ENCODE data around the gene GPR12.

Gene GPR12

GRCh38 chr13:26721251-26722121, 39.1 kb downstream of the GPR12 start:
- Mint-ChIP-seq H3K36me3 (no peaks in the 10 kb centered on the region), H3K4me1 (peaks cover 22% of the 10 kb centered on the region), H3K27me3 (no peaks in the 10 kb centered on the region), H3K4me3 (peak overlapping the region; percentile 59), H3K9me3 (no peaks in the 10 kb centered on the region), H3K27ac (peak overlapping the region; percentile 40)
- peak; percentile 64 for ATAC-seq

- Mint-ChIP-seq H3K9me3 (no peaks in the 10 kb centered on the region), H3K27ac (no peak overlapping the region), H3K27me3 (no peaks in the 10 kb centered on the region), H3K4me1 (peaks cover 22% of the 10 kb centered on the region), H3K4me3 (no peak overlapping the region), H3K36me3 (no peaks in the 10 kb centered on the region)
- no peak for ATAC-seq
These were observed 41.1 kb downstream of the GPR12 start for GRCh38 chr13:26719356-26719945.

- Mint-ChIP-seq H3K27ac (no peak overlapping the region), H3K4me1 (peaks cover 22% of the 10 kb centered on the region), H3K4me3 (no peak overlapping the region), H3K36me3 (no peaks in the 10 kb centered on the region), H3K27me3 (no peaks in the 10 kb centered on the region), H3K9me3 (no peaks in the 10 kb centered on the region)
- ATAC-seq, result no peak
These were observed 41.7 kb downstream of the GPR12 start for GRCh38 chr13:26718872-26719271.

- H3K9me3 Mint-ChIP-seq, result no peaks in the 10 kb centered on the region
- H3K36me3 Mint-ChIP-seq, result no peaks in the 10 kb centered on the region
- no peaks in the 10 kb centered on the region for H3K27me3 Mint-ChIP-seq
- peaks cover 22% of the 10 kb centered on the region for H3K4me1 Mint-ChIP-seq
- H3K27ac Mint-ChIP-seq, result no peak overlapping the region
- no peak overlapping the region for H3K4me3 Mint-ChIP-seq
- no peak for ATAC-seq
These were observed 42.4 kb downstream of the GPR12 start for GRCh38 chr13:26718146-26718545.

GRCh38 chr13:26716984-26717383, 43.6 kb downstream of the GPR12 start:
- no peaks in the 10 kb centered on the region for H3K36me3 Mint-ChIP-seq
- no peaks in the 10 kb centered on the region for H3K27me3 Mint-ChIP-seq

GRCh38 chr13:26713341-26713740, 47.2 kb downstream of the GPR12 start:
- Mint-ChIP-seq H3K27me3 (peaks cover 14% of the 10 kb centered on the region), H3K4me3 (no peak overlapping the region), H3K27ac (no peak overlapping the region), H3K4me1 (no peaks in the 10 kb centered on the region), H3K36me3 (no peaks in the 10 kb centered on the region), H3K9me3 (peaks cover 6% of the 10 kb centered on the region)
- ATAC-seq, result no peak

More at GRCh38 chr13:26716984-26717383, 43.6 kb downstream of the GPR12 start:
- no peak overlapping the region for H3K4me3 Mint-ChIP-seq
- ATAC-seq, result no peak
- H3K9me3 Mint-ChIP-seq, result peaks cover 6% of the 10 kb centered on the region
- H3K27ac Mint-ChIP-seq, result no peak overlapping the region
- peaks cover 16% of the 10 kb centered on the region for H3K4me1 Mint-ChIP-seq

GRCh38 chr13:26711211-26711610, 49.4 kb downstream of the GPR12 start:
- no peak overlapping the region for H3K27ac Mint-ChIP-seq
- ATAC-seq, result no peak
- no peaks in the 10 kb centered on the region for H3K36me3 Mint-ChIP-seq
- H3K9me3 Mint-ChIP-seq, result peaks cover 6% of the 10 kb centered on the region
- H3K4me1 Mint-ChIP-seq, result no peaks in the 10 kb centered on the region
- peaks cover 14% of the 10 kb centered on the region for H3K27me3 Mint-ChIP-seq
- no peak overlapping the region for H3K4me3 Mint-ChIP-seq

GRCh38 chr13:26710166-26710565, 50.4 kb downstream of the GPR12 start:
- no peak for ATAC-seq
- Mint-ChIP-seq H3K4me1 (no peaks in the 10 kb centered on the region), H3K36me3 (no peaks in the 10 kb centered on the region), H3K4me3 (no peak overlapping the region), H3K9me3 (peaks cover 6% of the 10 kb centered on the region), H3K27me3 (peaks cover 21% of the 10 kb centered on the region), H3K27ac (no peak overlapping the region)

- ATAC-seq, result no peak
- Mint-ChIP-seq H3K4me3 (no peak overlapping the region), H3K4me1 (no peaks in the 10 kb centered on the region), H3K9me3 (peaks cover 6% of the 10 kb centered on the region), H3K27me3 (peaks cover 21% of the 10 kb centered on the region), H3K27ac (no peak overlapping the region), H3K36me3 (no peaks in the 10 kb centered on the region)
These were observed 51.1 kb downstream of the GPR12 start for GRCh38 chr13:26709461-26709860.

- peaks cover 5% of the 10 kb centered on the region for H3K9me3 Mint-ChIP-seq
- H3K27ac Mint-ChIP-seq, result no peak overlapping the region
- H3K36me3 Mint-ChIP-seq, result no peaks in the 10 kb centered on the region
- peak; percentile 7 for ATAC-seq
- H3K4me3 Mint-ChIP-seq, result no peak overlapping the region
- no peaks in the 10 kb centered on the region for H3K4me1 Mint-ChIP-seq
- H3K27me3 Mint-ChIP-seq, result peaks cover 21% of the 10 kb centered on the region
These were observed 52.6 kb downstream of the GPR12 start for GRCh38 chr13:26708007-26708297.

- no peaks in the 10 kb centered on the region for H3K4me1 Mint-ChIP-seq
- ATAC-seq, result peak; percentile 65
- H3K27me3 Mint-ChIP-seq, result peaks cover 21% of the 10 kb centered on the region
- no peak overlapping the region for H3K27ac Mint-ChIP-seq
- no peaks in the 10 kb centered on the region for H3K36me3 Mint-ChIP-seq
- H3K4me3 Mint-ChIP-seq, result no peak overlapping the region
- no peaks in the 10 kb centered on the region for H3K9me3 Mint-ChIP-seq
These were observed 53.2 kb downstream of the GPR12 start for GRCh38 chr13:26707122-26708006.

- H3K27me3 Mint-ChIP-seq, result peaks cover 21% of the 10 kb centered on the region
These were observed 54.2 kb downstream of the GPR12 start for GRCh38 chr13:26706381-26706780.

GRCh38 chr13:26705536-26705935, 55.0 kb downstream of the GPR12 start:
- H3K9me3 Mint-ChIP-seq, result no peaks in the 10 kb centered on the region
- peaks cover 16% of the 10 kb centered on the region for H3K27me3 Mint-ChIP-seq
- H3K4me3 Mint-ChIP-seq, result no peak overlapping the region
- no peaks in the 10 kb centered on the region for H3K4me1 Mint-ChIP-seq
- H3K27ac Mint-ChIP-seq, result no peak overlapping the region
- ATAC-seq, result no peak
- no peaks in the 10 kb centered on the region for H3K36me3 Mint-ChIP-seq

More at GRCh38 chr13:26706381-26706780, 54.2 kb downstream of the GPR12 start:
- H3K4me1 Mint-ChIP-seq, result no peaks in the 10 kb centered on the region
- H3K36me3 Mint-ChIP-seq, result no peaks in the 10 kb centered on the region
- H3K4me3 Mint-ChIP-seq, result no peak overlapping the region
- H3K27ac Mint-ChIP-seq, result no peak overlapping the region
- no peak for ATAC-seq
- H3K9me3 Mint-ChIP-seq, result no peaks in the 10 kb centered on the region
